DND-41 (cell line): ENCODE measurements around the gene CDC20.
A peak's percentile ranks its signal among the peaks of the same experiment; 100 is the strongest.
"Not testable (repeated sequence)": the region's sequence is repeated elsewhere in the genome, so short reads cannot be mapped to it uniquely, and the experiment has no call there.

Source experiments
- ATAC-seq: fragments of 200-7000 bp; cut with Tn5 transposase; 3 replicates; pipeline ENCODE4 v1.9.1; 2021; ENCODE audit warnings: low read depth; ENCODE audit not compliant: insufficient read depth
- DNase-seq: peaks from one replicate; pipeline ENCODE4 v3.0.0-alpha.2; 2020
- H2AFZ ChIP-seq: 2 replicates; pipeline ENCODE4 v1.6.0; 2012; ENCODE audit warnings: low read depth, low read length
- H3K27ac ChIP-seq: 2 replicates; pipeline ENCODE4 v1.5.1; 2012; ENCODE audit warnings: low read length, inconsistent platforms
- H3K27me3 ChIP-seq: fragments of 200-600 bp; sonication (generic); 2 replicates; pipeline ENCODE4 v1.6.0; 2012; ENCODE audit warnings: low read length, mild to moderate bottlenecking, inconsistent platforms; ENCODE audit not compliant: insufficient read depth, poor library complexity
- H3K36me3 ChIP-seq: 2 replicates; pipeline ENCODE4 v1.5.1; 2012; ENCODE audit warnings: low read length, inconsistent platforms; ENCODE audit not compliant: insufficient read depth
- H3K4me1 ChIP-seq: 2 replicates; pipeline ENCODE4 v1.5.1; 2012; ENCODE audit warnings: mild to moderate bottlenecking, low read length; ENCODE audit not compliant: insufficient read depth
- H3K4me2 ChIP-seq: 2 replicates; pipeline ENCODE4 v1.6.0; 2012; ENCODE audit warnings: mild to moderate bottlenecking, moderate library complexity, low read length, inconsistent platforms; ENCODE audit not compliant: insufficient read depth
- H3K4me3 ChIP-seq, 2 experiments: fragments of 200-600 bp in 1 of 2; shearing (Covaris generic) in 1 of 2; 2 replicates each; pipeline ENCODE4 v1.5.1; 2012 to 2016; ENCODE audit warnings: inconsistent platforms in 2 of 2, low read length in 2 of 2, mild to moderate bottlenecking in 2 of 2, low read depth in 1 of 2, moderate library complexity in 1 of 2
- H3K79me2 ChIP-seq: 2 replicates; pipeline ENCODE4 v1.6.0; 2012; ENCODE audit warnings: low read length, inconsistent platforms; ENCODE audit not compliant: insufficient read depth
- H3K9ac ChIP-seq: 2 replicates; pipeline ENCODE4 v1.6.0; 2012; ENCODE audit warnings: low read depth, mild to moderate bottlenecking, inconsistent platforms, low read length, moderate library complexity
- H3K9me3 ChIP-seq: 2 replicates; pipeline ENCODE4 v1.5.1; 2012; ENCODE audit warnings: low read length, moderate library complexity, mild to moderate bottlenecking, inconsistent platforms; ENCODE audit not compliant: insufficient read depth, severe bottlenecking
- H4K20me1 ChIP-seq: 2 replicates; pipeline ENCODE4 v1.6.0; 2012; ENCODE audit warnings: low read length; ENCODE audit not compliant: insufficient read depth
- CTCF ChIP-seq: IDR thresholded peaks from 2 replicates; pipeline ENCODE4 v1.5.1; 2012; ENCODE audit warnings: borderline replicate concordance, low read length, moderate library complexity, mild to moderate bottlenecking; ENCODE audit not compliant: poor library complexity, severe bottlenecking; ENCODE audit errors: extremely low read depth
- EZH2 ChIP-seq: IDR thresholded peaks from 3 replicates; pipeline ENCODE4 v1.6.1; 2012; ENCODE audit warnings: borderline replicate concordance, low read depth, mild to moderate bottlenecking, moderate library complexity, low read length, inconsistent platforms; ENCODE audit not compliant: severe bottlenecking

CDC20 gene

GRCh38 chr1:43368646-43369020 lies 9.9 kb downstream of the CDC20 start:
- no peaks in the 10 kb centered on the region for H3K27me3 ChIP-seq
- peak overlapping the region; percentile 90 for H3K27ac ChIP-seq
- no peaks in the 10 kb centered on the region for H3K9me3 ChIP-seq
- DNase-seq (no peak), ATAC-seq (no peak)
- H3K79me2 ChIP-seq: peaks cover 37% of the 10 kb centered on the region
- peak overlapping the region; percentile 77 for H3K9ac ChIP-seq
- peak overlapping the region; percentile 85 for H2AFZ ChIP-seq
- peaks cover 25% of the 10 kb centered on the region for H3K36me3 ChIP-seq
- TF ChIP-seq CTCF (no peak), EZH2 (no peak)
- peak overlapping the region; percentile 60 to 87 for H3K4me3 ChIP-seq
- H3K4me2 ChIP-seq: peak overlapping the region; percentile 96
- peaks cover 4% of the 10 kb centered on the region; the same call in 1 of the 2 replicates for H4K20me1 ChIP-seq
- H3K4me1 ChIP-seq: peaks cover 26% of the 10 kb centered on the region

GRCh38 chr1:43369779-43370178 lies 11.0 kb downstream of the CDC20 start:
- peaks cover 37% of the 10 kb centered on the region for H3K79me2 ChIP-seq
- peaks cover 14% of the 10 kb centered on the region for H3K36me3 ChIP-seq
- H3K4me2 ChIP-seq, H2AFZ ChIP-seq, DNase-seq, H3K27me3 ChIP-seq, ATAC-seq, H3K9me3 ChIP-seq, H3K27ac ChIP-seq, H4K20me1 ChIP-seq, H3K4me3 ChIP-seq, H3K9ac ChIP-seq: not testable (repeated sequence)
- peaks cover 26% of the 10 kb centered on the region for H3K4me1 ChIP-seq

GRCh38 chr1:43370564-43370963 lies 11.8 kb downstream of the CDC20 start:
- no peaks in the 10 kb centered on the region for H3K9me3 ChIP-seq
- H3K27ac ChIP-seq: no peak overlapping the region
- H3K27me3 ChIP-seq: no peaks in the 10 kb centered on the region
- no peak for ATAC-seq
- H3K9ac ChIP-seq: no peak overlapping the region
- no peak overlapping the region for H2AFZ ChIP-seq
- no peak overlapping the region for H3K4me3 ChIP-seq
- H3K4me2 ChIP-seq: no peak overlapping the region
- peaks cover 35% of the 10 kb centered on the region for H3K79me2 ChIP-seq
- DNase-seq: no peak
- H3K4me1 ChIP-seq: peaks cover 23% of the 10 kb centered on the region
- peaks cover 6% of the 10 kb centered on the region for H3K36me3 ChIP-seq
- TF ChIP-seq CTCF: no peak
- H4K20me1 ChIP-seq: peaks cover 4% of the 10 kb centered on the region; the same call in 1 of the 2 replicates

- TF ChIP-seq CTCF: no peak
- TF ChIP-seq EZH2: no peak
- no peak overlapping the region for H3K4me2 ChIP-seq
- H3K4me1 ChIP-seq: peaks cover 7% of the 10 kb centered on the region
- peaks cover 18% of the 10 kb centered on the region for H3K79me2 ChIP-seq
- no peak overlapping the region for H3K4me3 ChIP-seq
- H3K27ac ChIP-seq: no peak overlapping the region
- H3K27me3 ChIP-seq: no peaks in the 10 kb centered on the region
- no peaks in the 10 kb centered on the region; the same call in 1 of the 2 replicates for H3K36me3 ChIP-seq
- H2AFZ ChIP-seq: no peak overlapping the region
- ATAC-seq: no peak
- H3K9me3 ChIP-seq: no peaks in the 10 kb centered on the region
- DNase-seq: no peak
- H4K20me1 ChIP-seq: 0 out of 2 replicates have a peak, but pooled peaks cover 1% of the 10 kb centered on the region
- no peak overlapping the region for H3K9ac ChIP-seq
Measured at GRCh38 chr1:43372172-43372571, 13.4 kb downstream of the CDC20 start.
